Tibial artery (tissue), 4 donors: Measurements from ENCODE around the gene SUSD3.

Experiments used
- DNase-seq, 2 donors: peaks; one replicate each; pipeline ENCODE4 v3.0.0-alpha.2; 2019
- H3K27ac ChIP-seq, 2 donors: fragments of 200-600 bp; sonication (generic) in 1 of 2; 1 replicate in 1 of 2; 2 replicates in 1 of 2; pipeline ENCODE4 v1.5.1; 2018 to 2019; ENCODE audit warnings: mild to moderate bottlenecking in 1 of 2
- H3K27me3 ChIP-seq, 2 donors: fragments of 200-600 bp; sonication (generic) in 1 of 2; one replicate each; pipeline versions ENCODE4 v1.5.1 to v1.6.0; 2016 to 2019
- H3K36me3 ChIP-seq, 3 donors: fragments of 200-600 bp; sonication (generic) in 2 of 3; one replicate each; pipeline ENCODE4 v1.5.1; 2016 to 2019; ENCODE audit warnings: mild to moderate bottlenecking in 2 of 3
- H3K4me1 ChIP-seq, 4 donors: fragments of 200-600 bp; sonication (generic) in 2 of 4; 1 replicate in 3 of 4; 2 replicates in 1 of 4; pipeline ENCODE4 v1.5.1; 2016 to 2019
- H3K4me3 ChIP-seq, 2 donors: fragments of 200-600 bp; sonication (generic) in 1 of 2; 1 replicate in 1 of 2; 2 replicates in 1 of 2; pipeline ENCODE4 v1.5.1; 2018 to 2019; ENCODE audit warnings: mild to moderate bottlenecking in 2 of 2
- H3K9me3 ChIP-seq, 3 donors: fragments of 200-600 bp; sonication (generic) in 1 of 3; one replicate each; pipeline ENCODE4 v1.5.1; 2016 to 2019
- intact Hi-C: fragments of 100-400 bp; cut with DNase I; formaldehyde crosslinking; loops from one replicate; pipeline ENCODE4 v1.15.0; 2023; ENCODE audit warnings: low total_unique reads
- TF ChIP-seq, protein P1 (sequence below), 2 experiments: fragments of 200-600 bp in 1 of 2; fragments of 450-650 bp in 1 of 2; IDR thresholded peaks; one replicate each; pipeline ENCODE4 v1.5.1; 2017 to 2019; ENCODE audit warnings: antibody characterized with exemption in 2 of 2, mild to moderate bottlenecking in 1 of 2, moderate library complexity in 1 of 2

Gene SUSD3

DNA sequence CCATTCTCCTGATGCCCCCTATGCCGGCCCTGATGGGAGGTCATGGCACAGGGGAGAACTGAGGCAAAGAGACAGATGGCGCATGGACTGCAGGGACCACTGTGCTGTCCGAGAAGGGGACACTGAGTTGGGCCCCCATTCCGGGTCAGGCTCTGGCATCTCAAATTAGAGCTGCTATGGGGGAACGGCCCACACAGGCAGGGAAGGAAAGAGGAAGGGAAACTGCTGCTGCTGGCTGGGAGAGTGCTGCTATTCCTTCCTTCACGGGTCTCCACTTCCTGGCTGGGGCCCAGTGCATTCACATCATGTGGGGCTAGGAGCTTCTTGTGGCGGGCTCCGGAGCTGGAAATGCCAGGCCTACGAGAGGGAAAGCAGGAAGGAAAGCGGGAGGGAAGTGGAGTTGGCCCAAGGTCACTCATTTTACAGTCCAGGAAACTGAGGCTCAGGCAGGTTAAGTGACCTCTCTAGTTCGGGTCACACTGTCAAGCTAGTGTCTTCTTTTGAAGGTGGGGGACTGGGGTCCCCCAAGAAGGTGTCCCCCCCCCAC lies 36.2 kb downstream of the SUSD3 start:
- H3K9me3 ChIP-seq = peaks cover 8 to 14% (median 13%) of the 10 kb centered on the region in 3 donors
- H3K36me3 ChIP-seq = no peaks in the 10 kb centered on the region
- peak overlapping the region; percentile 96 to 97 for H3K27ac ChIP-seq
- peak; percentile 77 to 83 for DNase-seq
- intact Hi-C loops = loop anchor here (1.0 to 10.0 kb wide), 3 partner anchors 37 to 980 kb away; partner anchors contain the start of genes SPTLC1 and SUSD3
- TF ChIP-seq, protein P1, sequence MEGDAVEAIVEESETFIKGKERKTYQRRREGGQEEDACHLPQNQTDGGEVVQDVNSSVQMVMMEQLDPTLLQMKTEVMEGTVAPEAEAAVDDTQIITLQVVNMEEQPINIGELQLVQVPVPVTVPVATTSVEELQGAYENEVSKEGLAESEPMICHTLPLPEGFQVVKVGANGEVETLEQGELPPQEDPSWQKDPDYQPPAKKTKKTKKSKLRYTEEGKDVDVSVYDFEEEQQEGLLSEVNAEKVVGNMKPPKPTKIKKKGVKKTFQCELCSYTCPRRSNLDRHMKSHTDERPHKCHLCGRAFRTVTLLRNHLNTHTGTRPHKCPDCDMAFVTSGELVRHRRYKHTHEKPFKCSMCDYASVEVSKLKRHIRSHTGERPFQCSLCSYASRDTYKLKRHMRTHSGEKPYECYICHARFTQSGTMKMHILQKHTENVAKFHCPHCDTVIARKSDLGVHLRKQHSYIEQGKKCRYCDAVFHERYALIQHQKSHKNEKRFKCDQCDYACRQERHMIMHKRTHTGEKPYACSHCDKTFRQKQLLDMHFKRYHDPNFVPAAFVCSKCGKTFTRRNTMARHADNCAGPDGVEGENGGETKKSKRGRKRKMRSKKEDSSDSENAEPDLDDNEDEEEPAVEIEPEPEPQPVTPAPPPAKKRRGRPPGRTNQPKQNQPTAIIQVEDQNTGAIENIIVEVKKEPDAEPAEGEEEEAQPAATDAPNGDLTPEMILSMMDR (IDR thresholded peaks at IDR 0.05) = no peak
- peak overlapping the region; percentile 57 to 64 for H3K4me3 ChIP-seq
- peaks cover 7 to 48% (median 39%) of the 10 kb centered on the region in 4 donors for H3K4me1 ChIP-seq
- H3K27me3 ChIP-seq = no peaks in the 10 kb centered on the region

DNA sequence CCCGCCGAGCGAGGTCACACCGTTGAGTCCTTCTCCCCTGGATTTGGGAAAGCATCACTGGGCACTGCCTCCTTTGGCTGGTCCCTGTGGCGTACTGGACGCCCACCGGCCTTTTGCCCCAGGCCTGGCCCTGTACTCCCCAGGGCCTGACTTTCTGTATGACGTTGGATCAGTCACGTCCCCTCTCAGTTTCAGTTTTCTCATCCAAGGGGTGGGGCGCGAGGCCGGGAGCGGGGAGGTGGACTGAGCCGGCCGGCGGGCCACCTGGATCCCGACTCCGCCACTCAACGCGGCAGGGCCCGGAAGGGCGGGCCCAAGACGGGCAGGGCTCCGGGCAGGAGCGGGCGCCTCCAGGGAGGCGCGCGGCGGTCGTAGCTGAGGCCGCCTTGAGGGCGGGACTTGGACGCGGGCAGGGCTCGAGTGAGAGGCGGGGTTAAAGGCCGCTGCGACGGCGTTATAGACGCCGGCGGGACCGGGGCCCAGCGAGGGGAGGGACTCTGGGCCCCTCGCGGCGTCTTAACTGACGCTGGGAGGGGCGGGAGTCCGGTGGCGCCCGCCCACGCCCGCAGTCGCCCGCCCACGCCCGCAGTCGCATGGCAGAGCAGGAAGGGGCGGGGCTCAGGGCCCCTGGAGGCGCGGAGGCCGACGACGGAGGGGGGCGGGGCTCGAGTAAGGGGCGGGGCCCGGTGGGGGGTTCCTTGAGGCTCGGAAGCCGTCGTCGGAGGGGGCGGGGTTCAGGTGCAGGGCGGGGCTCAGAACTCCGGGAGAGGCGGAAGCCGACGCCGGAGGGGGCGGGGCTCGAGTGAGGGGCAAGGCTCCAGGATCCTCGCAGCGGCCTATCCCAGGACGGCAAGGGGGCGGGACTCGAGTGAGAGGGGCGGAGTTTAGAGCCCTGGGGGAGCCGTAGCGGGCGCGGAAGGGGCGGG lies 37.0 kb downstream of the SUSD3 start:
- H3K4me3 ChIP-seq = peak overlapping the region; percentile 89 to 93
- peak overlapping the region; percentile 96 to 97 for H3K27ac ChIP-seq
- peaks cover 7 to 53% (median 45%) of the 10 kb centered on the region in 4 donors for H3K4me1 ChIP-seq
- peaks cover 8 to 14% (median 13%) of the 10 kb centered on the region in 3 donors for H3K9me3 ChIP-seq
- no peaks in the 10 kb centered on the region for H3K27me3 ChIP-seq
- TF ChIP-seq, protein P1 (IDR thresholded peaks at IDR 0.05) = no peak
- intact Hi-C loops = loop anchor here (1.0 to 10.0 kb wide), 3 partner anchors 38 to 981 kb away; partner anchors contain the start of genes SPTLC1 and SUSD3
- DNase-seq = peak; percentile 98 to 100
- H3K36me3 ChIP-seq = no peaks in the 10 kb centered on the region

GRCh38 chr9:93096131-93096802 lies 37.8 kb downstream of the SUSD3 start, which contains the start of gene CARD19:
TSS of gene CARD19 (plus strand) at chr9:93096217. CDS start at chr9:93096346, 129 bp downstream.
- Histone ChIP-seq H3K27ac (peak within 1 kb of the TSS; percentile 96 to 97), H3K4me3 (peak within 1 kb of the TSS; percentile 89 to 93), H3K9me3 (peaks cover 2 to 9% (median 7%) of the 10 kb centered on the region in 3 donors), H3K36me3 (no peaks in the 10 kb centered on the region), H3K4me1 (peaks cover 7 to 53% (median 45%) of the 10 kb centered on the region in 4 donors), H3K27me3 (no peaks in the 10 kb centered on the region)
- TF ChIP-seq, protein P1 (IDR thresholded peaks at IDR 0.05) = no peak
- intact Hi-C loops = loop anchor here (5.0 to 10.0 kb wide), 2 partner anchors 39 to 981 kb away; partner anchors contain the start of genes SPTLC1 and SUSD3
- DNase-seq = peak; percentile 74 to 88

GRCh38 chr9:93096811-93097382 lies 38.4 kb downstream of the SUSD3 start:
- TF ChIP-seq, protein P1 (IDR thresholded peaks at IDR 0.05) = no peak
- no peak for DNase-seq
- Histone ChIP-seq H3K4me1 (peaks cover 7 to 53% (median 45%) of the 10 kb centered on the region in 4 donors), H3K36me3 (no peaks in the 10 kb centered on the region), H3K27ac (peak overlapping the region; percentile 91 to 94), H3K4me3 (peak overlapping the region; percentile 89 to 93), H3K9me3 (peaks cover 0 to 3% (median under 1%) of the 10 kb centered on the region in 3 donors), H3K27me3 (no peaks in the 10 kb centered on the region)
- intact Hi-C loops = loop anchor here (5.0 to 10.0 kb wide), 2 partner anchors 40 to 982 kb away; partner anchors contain the start of genes SPTLC1 and SUSD3
